ENCODE results near the gene CIAO2A. TPM values are rescaled to one million over a fixed set of nuclear protein-coding genes. Genes with fewer than 3 reads are reported as not detected.

Gene CIAO2A
- total RNA-seq, 1 experiment from 2014 or later = 89.8 TPM

GRCh38 chr15:64046421-64047153 lies 47.1 kb downstream of the CIAO2A start, which contains the start of gene DAPK2:
DAPK2 (minus strand) TSS chr15:64046485; CDS start chr15:64040261, 6,224 bp downstream.
- DNase-seq (ENCODE audit: low read depth, low spot score) (no peak), ATAC-seq (peak; percentile 97)
- peaks cover 14% of the 10 kb centered on the region for H3K4me1 ChIP-seq (ENCODE audit: control insufficient read depth, insufficient read depth, low read length)
- in situ Hi-C loops (cut with HindIII; ENCODE audit: low pct_unique_long_range_greater_than_20kb, low sequenced_read_pairs) = no loop called here
- peak within 1 kb of the TSS; percentile 52 to 53 for H3K4me3 ChIP-seq (ENCODE audit: low read depth in 2 of 2, low read length in 2 of 2)
- TF ChIP-seq POLR2AphosphoS5 (IDR thresholded peaks at IDR 0.05; ENCODE audit: low read depth, low read length) (no peak), SIN3A (IDR thresholded peaks at IDR 0.05; ENCODE audit: borderline replicate concordance, insufficient read depth, low read depth, low read length) (no peak), CTCF (IDR thresholded peaks at IDR 0.05) (peak; percentile 96), TCF7L2 (IDR thresholded peaks at IDR 0.05; ENCODE audit: low read depth, low read length) (no peak), REST (IDR thresholded peaks at IDR 0.05; ENCODE audit: insufficient read depth in 1 of 2, low read depth in 2 of 2, low read length in 1 of 2) (no peak)
- no peaks in the 10 kb centered on the region for H3K36me3 ChIP-seq (ENCODE audit: control insufficient read depth, insufficient read depth, low read length)
- no TSS peak for BruUV-seq (replicated peaks)
- intact Hi-C loops (cut with micrococcal nuclease; ENCODE audit: unreplicated experiment) = loop anchor here (10.0 kb wide), 2 partner anchors 132 to 202 kb away; no protein-coding TSS in a partner anchor
- CTCF ChIA-PET = interaction anchor here (0.6 to 1.7 kb wide), 8 partner anchors 8 to 437 kb away, joined by 3 to 14 read pairs (median 5); no protein-coding TSS in a partner anchor
- POLR2A ChIA-PET = no interaction called here
- H3K27ac ChIP-seq (ENCODE audit: low read length) = peak within 1 kb of the TSS; percentile 48
- no peaks in the 10 kb centered on the region for H3K9me3 ChIP-seq (ENCODE audit: control insufficient read depth, insufficient read depth, low read depth, low read length)
- H3K27me3 ChIP-seq (ENCODE audit: control insufficient read depth, insufficient read depth, low read length) = no peaks in the 10 kb centered on the region

- ATAC-seq (peak; percentile 76), DNase-seq (ENCODE audit: low read depth, low spot score) (no peak)
- no peaks in the 10 kb centered on the region for H3K36me3 ChIP-seq (ENCODE audit: control insufficient read depth, insufficient read depth, low read length)
- in situ Hi-C loops (cut with HindIII; ENCODE audit: low pct_unique_long_range_greater_than_20kb, low sequenced_read_pairs) (no loop called here), intact Hi-C loops (cut with micrococcal nuclease; ENCODE audit: unreplicated experiment) (loop anchor here (10.0 kb wide), 2 partner anchors 131 to 201 kb away; no protein-coding TSS in a partner anchor)
- no peaks in the 10 kb centered on the region for H3K9me3 ChIP-seq (ENCODE audit: control insufficient read depth, insufficient read depth, low read depth, low read length)
- no peaks in the 10 kb centered on the region for H3K27me3 ChIP-seq (ENCODE audit: control insufficient read depth, insufficient read depth, low read length)
- ChIA-PET CTCF (interaction anchor here (0.6 to 1.7 kb wide), 8 partner anchors 21 to 436 kb away, joined by 3 to 14 read pairs (median 5); no protein-coding TSS in a partner anchor), POLR2A (no interaction called here)
- TF ChIP-seq SIN3A (IDR thresholded peaks at IDR 0.05; ENCODE audit: borderline replicate concordance, insufficient read depth, low read depth, low read length) (no peak), CTCF (IDR thresholded peaks at IDR 0.05) (no peak), REST (IDR thresholded peaks at IDR 0.05; ENCODE audit: insufficient read depth in 1 of 2, low read depth in 2 of 2, low read length in 1 of 2) (no peak), TCF7L2 (IDR thresholded peaks at IDR 0.05; ENCODE audit: low read depth, low read length) (no peak), POLR2AphosphoS5 (IDR thresholded peaks at IDR 0.05; ENCODE audit: low read depth, low read length) (no peak)
- H3K27ac ChIP-seq (ENCODE audit: low read length) = peak overlapping the region; percentile 31; the same call in 1 of the 2 replicates
- H3K4me3 ChIP-seq (ENCODE audit: low read depth in 2 of 2, low read length in 2 of 2) = peak overlapping the region; percentile 52 to 53
- peaks cover 13% of the 10 kb centered on the region for H3K4me1 ChIP-seq (ENCODE audit: control insufficient read depth, insufficient read depth, low read length)
- BruUV-seq (replicated peaks) = no TSS peak
These were observed 47.7 kb downstream of the CIAO2A start for GRCh38 chr15:64045774-64046420.
